Measurements from ENCODE around the gene STEAP1B. TPM values are rescaled to one million over a fixed set of nuclear protein-coding genes. Genes with fewer than 3 reads are reported as not detected.

STEAP1B gene
- total RNA-seq, 1 experiment from 2014 or later: 0.27 TPM

DNA sequence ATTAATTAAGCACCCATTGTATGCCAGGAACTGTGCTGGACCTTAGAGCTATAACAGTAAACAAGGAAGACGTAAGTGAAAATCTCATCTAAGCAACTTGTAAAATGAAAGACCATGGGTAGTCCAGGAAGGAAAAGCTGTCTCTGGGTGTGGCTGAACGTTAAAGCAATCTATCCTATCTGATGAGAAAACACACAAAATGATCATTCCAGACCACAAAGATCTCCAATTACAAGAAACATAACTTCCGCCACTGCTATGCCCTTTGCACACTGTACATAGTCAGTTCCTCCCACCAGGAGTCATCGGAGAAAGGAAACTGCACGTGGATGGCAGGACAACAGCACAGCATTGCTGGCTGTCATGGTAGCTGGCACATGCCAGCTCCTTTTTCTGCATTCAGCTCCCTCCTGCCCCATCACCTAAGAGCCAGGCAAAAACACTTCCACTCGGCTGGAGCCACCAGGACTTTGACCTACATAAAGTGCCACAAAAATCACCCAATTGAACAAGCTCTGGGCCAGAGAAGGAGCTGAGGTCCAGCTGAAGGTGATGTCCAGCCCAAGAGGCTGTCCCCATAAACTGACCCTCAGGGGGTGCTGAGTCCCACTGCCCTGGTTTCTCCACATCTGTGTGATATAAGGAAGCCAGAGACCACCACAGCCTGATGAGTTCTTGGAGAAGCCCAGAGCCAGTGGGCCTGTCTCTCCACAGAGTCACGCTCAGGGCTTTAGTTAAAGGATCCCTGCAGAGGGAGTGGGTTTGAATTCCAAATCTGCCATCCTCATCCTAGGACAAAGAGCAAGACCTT, 56.4 kb downstream of the STEAP1B start:
- H2AFZ ChIP-seq (ENCODE audit: low read depth, low read length, poor library complexity, severe bottlenecking): no peak overlapping the region
- no peak overlapping the region for H3K9ac ChIP-seq (ENCODE audit: low read length)
- H3K9me2 ChIP-seq (ENCODE audit: insufficient read depth): no peaks in the 10 kb centered on the region
- BruUV-seq (replicated peaks): no TSS peak
- H3K79me2 ChIP-seq (ENCODE audit: insufficient read depth, low read length): no peaks in the 10 kb centered on the region
- no peak overlapping the region for H3K27ac ChIP-seq (ENCODE audit: low read depth, low read length)
- DNase-seq (ENCODE audit: low read depth, low spot score) (no peak), ATAC-seq (no peak)
- CTCF ChIA-PET: no interaction called here
- H3K4me1 ChIP-seq (ENCODE audit: control insufficient read depth in 1 of 2, insufficient read depth in 2 of 2, low read length in 2 of 2): peaks cover 0 to 7% of the 10 kb centered on the region in 2 experiments; a peak in 2 of 4 replicates
- H3K36me3 ChIP-seq (ENCODE audit: control insufficient read depth in 1 of 2, insufficient read depth in 2 of 2, low read length in 2 of 2): no peaks in the 10 kb centered on the region
- TF ChIP-seq FOSL1 (IDR thresholded peaks at IDR 0.05; ENCODE audit: low read depth) (no peak), EZH2phosphoT487 (IDR thresholded peaks at IDR 0.05; ENCODE audit: borderline replicate concordance) (no peak), CBX3 (IDR thresholded peaks at IDR 0.05; ENCODE audit: low read depth) (no peak), ZNF274 (IDR thresholded peaks at IDR 0.05; ENCODE audit: low read depth, low read length) (no peak), RAD21 (IDR thresholded peaks at IDR 0.05; ENCODE audit: low read depth) (no peak), YY1 (IDR thresholded peaks at IDR 0.05; ENCODE audit: extremely low read depth, insufficient replicate concordance, low read depth, low read length) (no peak), ZFX (IDR thresholded peaks at IDR 0.05) (no peak), CEBPB (IDR thresholded peaks at IDR 0.05; ENCODE audit: low read depth) (no peak), SRF (IDR thresholded peaks at IDR 0.05; ENCODE audit: low read depth) (no peak), SP1 (IDR thresholded peaks at IDR 0.05; ENCODE audit: low read depth) (no peak), POLR2AphosphoS5 (IDR thresholded peaks at IDR 0.05; ENCODE audit: low read depth, low read length) (no peak), SIN3A (IDR thresholded peaks at IDR 0.05; ENCODE audit: low read depth) (no peak), TCF7L2 (IDR thresholded peaks at IDR 0.05; ENCODE audit: borderline replicate concordance, extremely low read depth, insufficient read depth, insufficient read length) (no peak), JUND (IDR thresholded peaks at IDR 0.05) (no peak), EGR1 (IDR thresholded peaks at IDR 0.05; ENCODE audit: low read depth) (no peak)
- TF ChIP-seq, protein P1, sequence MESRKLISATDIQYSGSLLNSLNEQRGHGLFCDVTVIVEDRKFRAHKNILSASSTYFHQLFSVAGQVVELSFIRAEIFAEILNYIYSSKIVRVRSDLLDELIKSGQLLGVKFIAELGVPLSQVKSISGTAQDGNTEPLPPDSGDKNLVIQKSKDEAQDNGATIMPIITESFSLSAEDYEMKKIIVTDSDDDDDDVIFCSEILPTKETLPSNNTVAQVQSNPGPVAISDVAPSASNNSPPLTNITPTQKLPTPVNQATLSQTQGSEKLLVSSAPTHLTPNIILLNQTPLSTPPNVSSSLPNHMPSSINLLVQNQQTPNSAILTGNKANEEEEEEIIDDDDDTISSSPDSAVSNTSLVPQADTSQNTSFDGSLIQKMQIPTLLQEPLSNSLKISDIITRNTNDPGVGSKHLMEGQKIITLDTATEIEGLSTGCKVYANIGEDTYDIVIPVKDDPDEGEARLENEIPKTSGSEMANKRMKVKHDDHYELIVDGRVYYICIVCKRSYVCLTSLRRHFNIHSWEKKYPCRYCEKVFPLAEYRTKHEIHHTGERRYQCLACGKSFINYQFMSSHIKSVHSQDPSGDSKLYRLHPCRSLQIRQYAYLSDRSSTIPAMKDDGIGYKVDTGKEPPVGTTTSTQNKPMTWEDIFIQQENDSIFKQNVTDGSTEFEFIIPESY (IDR thresholded peaks at IDR 0.05; ENCODE audit: extremely low read depth, insufficient replicate concordance, low read length): no peak
- TF ChIP-seq, protein P2, sequence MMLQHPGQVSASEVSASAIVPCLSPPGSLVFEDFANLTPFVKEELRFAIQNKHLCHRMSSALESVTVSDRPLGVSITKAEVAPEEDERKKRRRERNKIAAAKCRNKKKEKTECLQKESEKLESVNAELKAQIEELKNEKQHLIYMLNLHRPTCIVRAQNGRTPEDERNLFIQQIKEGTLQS (IDR thresholded peaks at IDR 0.05): no peak
- TF ChIP-seq, protein P3, sequence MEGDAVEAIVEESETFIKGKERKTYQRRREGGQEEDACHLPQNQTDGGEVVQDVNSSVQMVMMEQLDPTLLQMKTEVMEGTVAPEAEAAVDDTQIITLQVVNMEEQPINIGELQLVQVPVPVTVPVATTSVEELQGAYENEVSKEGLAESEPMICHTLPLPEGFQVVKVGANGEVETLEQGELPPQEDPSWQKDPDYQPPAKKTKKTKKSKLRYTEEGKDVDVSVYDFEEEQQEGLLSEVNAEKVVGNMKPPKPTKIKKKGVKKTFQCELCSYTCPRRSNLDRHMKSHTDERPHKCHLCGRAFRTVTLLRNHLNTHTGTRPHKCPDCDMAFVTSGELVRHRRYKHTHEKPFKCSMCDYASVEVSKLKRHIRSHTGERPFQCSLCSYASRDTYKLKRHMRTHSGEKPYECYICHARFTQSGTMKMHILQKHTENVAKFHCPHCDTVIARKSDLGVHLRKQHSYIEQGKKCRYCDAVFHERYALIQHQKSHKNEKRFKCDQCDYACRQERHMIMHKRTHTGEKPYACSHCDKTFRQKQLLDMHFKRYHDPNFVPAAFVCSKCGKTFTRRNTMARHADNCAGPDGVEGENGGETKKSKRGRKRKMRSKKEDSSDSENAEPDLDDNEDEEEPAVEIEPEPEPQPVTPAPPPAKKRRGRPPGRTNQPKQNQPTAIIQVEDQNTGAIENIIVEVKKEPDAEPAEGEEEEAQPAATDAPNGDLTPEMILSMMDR (IDR thresholded peaks at IDR 0.05 in 2 of 3, conservative IDR thresholded peaks at IDR 0.05 in 1 of 3; ENCODE audit: borderline replicate concordance in 1 of 3, insufficient read depth in 1 of 3, low read depth in 2 of 3, low read length in 2 of 3): no peak
- TF ChIP-seq, protein P4, sequence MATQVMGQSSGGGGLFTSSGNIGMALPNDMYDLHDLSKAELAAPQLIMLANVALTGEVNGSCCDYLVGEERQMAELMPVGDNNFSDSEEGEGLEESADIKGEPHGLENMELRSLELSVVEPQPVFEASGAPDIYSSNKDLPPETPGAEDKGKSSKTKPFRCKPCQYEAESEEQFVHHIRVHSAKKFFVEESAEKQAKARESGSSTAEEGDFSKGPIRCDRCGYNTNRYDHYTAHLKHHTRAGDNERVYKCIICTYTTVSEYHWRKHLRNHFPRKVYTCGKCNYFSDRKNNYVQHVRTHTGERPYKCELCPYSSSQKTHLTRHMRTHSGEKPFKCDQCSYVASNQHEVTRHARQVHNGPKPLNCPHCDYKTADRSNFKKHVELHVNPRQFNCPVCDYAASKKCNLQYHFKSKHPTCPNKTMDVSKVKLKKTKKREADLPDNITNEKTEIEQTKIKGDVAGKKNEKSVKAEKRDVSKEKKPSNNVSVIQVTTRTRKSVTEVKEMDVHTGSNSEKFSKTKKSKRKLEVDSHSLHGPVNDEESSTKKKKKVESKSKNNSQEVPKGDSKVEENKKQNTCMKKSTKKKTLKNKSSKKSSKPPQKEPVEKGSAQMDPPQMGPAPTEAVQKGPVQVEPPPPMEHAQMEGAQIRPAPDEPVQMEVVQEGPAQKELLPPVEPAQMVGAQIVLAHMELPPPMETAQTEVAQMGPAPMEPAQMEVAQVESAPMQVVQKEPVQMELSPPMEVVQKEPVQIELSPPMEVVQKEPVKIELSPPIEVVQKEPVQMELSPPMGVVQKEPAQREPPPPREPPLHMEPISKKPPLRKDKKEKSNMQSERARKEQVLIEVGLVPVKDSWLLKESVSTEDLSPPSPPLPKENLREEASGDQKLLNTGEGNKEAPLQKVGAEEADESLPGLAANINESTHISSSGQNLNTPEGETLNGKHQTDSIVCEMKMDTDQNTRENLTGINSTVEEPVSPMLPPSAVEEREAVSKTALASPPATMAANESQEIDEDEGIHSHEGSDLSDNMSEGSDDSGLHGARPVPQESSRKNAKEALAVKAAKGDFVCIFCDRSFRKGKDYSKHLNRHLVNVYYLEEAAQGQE (IDR thresholded peaks at IDR 0.05; ENCODE audit: low read depth): no peak
- TF ChIP-seq, protein P5, sequence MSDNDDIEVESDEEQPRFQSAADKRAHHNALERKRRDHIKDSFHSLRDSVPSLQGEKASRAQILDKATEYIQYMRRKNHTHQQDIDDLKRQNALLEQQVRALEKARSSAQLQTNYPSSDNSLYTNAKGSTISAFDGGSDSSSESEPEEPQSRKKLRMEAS (IDR thresholded peaks at IDR 0.05): no peak
- H3K9me3 ChIP-seq (ENCODE audit: control insufficient read depth in 1 of 2, insufficient read depth in 1 of 2, low read depth in 1 of 2, low read length in 2 of 2): no peaks in the 10 kb centered on the region
- RAD21 ChIA-PET (ENCODE audit: low non-redundant PET in 1 of 2, low total read pairs in 2 of 2, uncharacterized antibody in 2 of 2, unreplicated experiment in 2 of 2): no interaction called here
- intact Hi-C loops (cut with micrococcal nuclease): no loop called here
- no peak overlapping the region for H3K4me3 ChIP-seq (replicated peaks in 1 of 2; ENCODE audit: low read depth in 1 of 2, low read length in 2 of 2)
- POLR2A ChIA-PET: interaction anchor here (0.6 kb wide), 1 partner anchor 273 kb away, joined by 6 read pairs; no protein-coding TSS in a partner anchor
- no peaks in the 10 kb centered on the region for H3K27me3 ChIP-seq (ENCODE audit: insufficient read depth, low read length)
- H4K20me1 ChIP-seq (ENCODE audit: insufficient read depth): no peaks in the 10 kb centered on the region
- H3K4me2 ChIP-seq (ENCODE audit: low read length): no peak overlapping the region

All from HCT116 (cell line).